Measurements from ENCODE around the gene ATP1A2. TPM values are rescaled to one million over a fixed set of nuclear protein-coding genes. Genes with fewer than 3 reads are reported as not detected.

ATP1A2 gene
- total RNA-seq, 1 donor from 2014 or later, result 4.5 TPM

DNA sequence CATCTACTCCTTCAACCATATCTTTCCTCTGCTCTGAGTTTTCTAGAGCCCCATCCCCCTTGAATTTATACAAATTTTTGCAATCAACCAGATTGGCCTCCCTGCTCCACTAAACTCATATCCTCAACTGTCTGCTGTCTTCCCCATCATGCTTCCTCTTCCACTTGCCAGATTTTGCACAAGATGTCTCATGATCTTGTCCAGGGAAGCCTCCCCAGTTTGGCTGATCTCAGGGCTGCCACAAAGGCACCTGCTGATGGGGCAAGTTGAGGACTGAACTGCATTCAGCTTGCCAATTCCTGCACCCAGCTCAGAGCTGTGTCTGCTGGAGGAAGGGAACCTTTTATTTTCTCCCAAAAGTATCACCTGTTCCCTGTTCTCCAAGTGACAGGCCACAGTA lies 38.1 kb upstream of the ATP1A2 start:
- H3K27ac ChIP-seq, result no peak overlapping the region
- intact Hi-C loops (cut with DNase I), result no loop called here
- no peaks in the 10 kb centered on the region for H3K4me1 ChIP-seq
- H3K4me3 ChIP-seq, result no peak overlapping the region
- H3K36me3 ChIP-seq, result no peaks in the 10 kb centered on the region
- no peak for ATAC-seq
- no peak for TF ChIP-seq CTCF (IDR thresholded peaks at IDR 0.05)
- no peaks in the 10 kb centered on the region for H3K9me3 ChIP-seq
- peaks cover 41% of the 10 kb centered on the region for H3K27me3 ChIP-seq (ENCODE audit: low read depth)
- DNase-seq, result no peak

GRCh38 chr1:160078512-160079195 lies 36.9 kb upstream of the ATP1A2 start:
- Histone ChIP-seq H3K9me3 (no peaks in the 10 kb centered on the region), H3K27me3 (ENCODE audit: low read depth) (peaks cover 53% of the 10 kb centered on the region), H3K4me3 (no peak overlapping the region), H3K4me1 (peaks cover 2% of the 10 kb centered on the region), H3K27ac (no peak overlapping the region), H3K36me3 (no peaks in the 10 kb centered on the region)
- intact Hi-C loops (cut with DNase I), result no loop called here
- DNase-seq, result no peak
- peak; percentile 78 to 84 for ATAC-seq
- peak; percentile 75 for TF ChIP-seq CTCF (IDR thresholded peaks at IDR 0.05)

DNA sequence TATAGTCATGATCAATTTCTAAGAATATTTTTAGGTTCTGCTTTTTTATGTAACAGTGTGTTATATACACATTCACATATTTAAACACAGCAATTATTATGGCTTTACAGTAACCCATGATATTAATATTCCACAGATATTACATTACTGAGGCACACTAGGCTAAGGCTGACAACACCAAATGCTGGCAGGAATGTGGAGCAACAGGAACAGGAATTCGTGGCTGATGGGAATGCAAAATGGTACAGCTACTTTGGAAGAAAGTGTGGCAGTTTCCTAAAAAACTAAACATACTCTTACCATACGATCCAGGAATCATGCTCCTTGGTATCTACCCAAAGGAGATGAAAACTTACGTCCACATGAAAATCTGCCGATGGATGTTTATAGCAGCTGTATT lies 36.1 kb upstream of the ATP1A2 start:
- Histone ChIP-seq H3K4me1 (peaks cover 8% of the 10 kb centered on the region), H3K27me3 (ENCODE audit: low read depth) (peaks cover 61% of the 10 kb centered on the region), H3K9me3 (no peaks in the 10 kb centered on the region), H3K4me3 (no peak overlapping the region), H3K27ac (no peak overlapping the region), H3K36me3 (no peaks in the 10 kb centered on the region)
- ATAC-seq (no peak), DNase-seq (no peak)
- intact Hi-C loops (cut with DNase I), result no loop called here
- no peak for TF ChIP-seq CTCF (IDR thresholded peaks at IDR 0.05)

GRCh38 chr1:160080381-160081100 lies 35.0 kb upstream of the ATP1A2 start:
- H3K36me3 ChIP-seq, result no peaks in the 10 kb centered on the region
- H3K4me3 ChIP-seq, result no peak overlapping the region
- H3K27ac ChIP-seq, result no peak overlapping the region
- H3K4me1 ChIP-seq, result peaks cover 8% of the 10 kb centered on the region
- ATAC-seq (no peak), DNase-seq (no peak)
- peaks cover 62% of the 10 kb centered on the region for H3K27me3 ChIP-seq (ENCODE audit: low read depth)
- H3K9me3 ChIP-seq, result no peaks in the 10 kb centered on the region
- intact Hi-C loops (cut with DNase I), result no loop called here
- no peak for TF ChIP-seq CTCF (IDR thresholded peaks at IDR 0.05)

GRCh38 chr1:160081261-160081936 lies 34.2 kb upstream of the ATP1A2 start, which contains the start of gene KCNJ9:
TSS of gene KCNJ9 (plus strand) at chr1:160081538. CDS start at chr1:160084031, 2,493 bp downstream.
- Histone ChIP-seq H3K27me3 (ENCODE audit: low read depth) (peaks cover 62% of the 10 kb centered on the region), H3K4me3 (no peak within 1 kb of the TSS), H3K4me1 (peaks cover 8% of the 10 kb centered on the region), H3K27ac (no peak within 1 kb of the TSS), H3K36me3 (no peaks in the 10 kb centered on the region), H3K9me3 (no peaks in the 10 kb centered on the region)
- DNase-seq (no peak), ATAC-seq (no peak)
- TF ChIP-seq CTCF (IDR thresholded peaks at IDR 0.05), result no peak
- intact Hi-C loops (cut with DNase I), result no loop called here

All from lower lobe of right lung (tissue), 2 donors.